HTR-8/SVneo (cell line): ENCODE results near the gene USP32.
"Not testable (repeated sequence)": the region's sequence is repeated elsewhere in the genome, so short reads cannot be mapped to it uniquely, and the experiment has no call there.

ENCODE experiments used
- DNase-seq: peaks from one replicate; pipeline ENCODE4 v3.0.0; 2011; ENCODE audit warnings: low spot score, mixed read lengths; ENCODE audit not compliant: insufficient read length
- FAIRE-seq: peaks from 2 replicates; lab custom pipeline; 2011; peaks lifted over from hg19 to GRCh38; lab: Jason Lieb, UNC

The USP32 gene

GRCh38 chr17:60406887-60407286, 15.0 kb upstream of the USP32 start:
- DNase-seq (no peak), FAIRE-seq (no peak)

DNA sequence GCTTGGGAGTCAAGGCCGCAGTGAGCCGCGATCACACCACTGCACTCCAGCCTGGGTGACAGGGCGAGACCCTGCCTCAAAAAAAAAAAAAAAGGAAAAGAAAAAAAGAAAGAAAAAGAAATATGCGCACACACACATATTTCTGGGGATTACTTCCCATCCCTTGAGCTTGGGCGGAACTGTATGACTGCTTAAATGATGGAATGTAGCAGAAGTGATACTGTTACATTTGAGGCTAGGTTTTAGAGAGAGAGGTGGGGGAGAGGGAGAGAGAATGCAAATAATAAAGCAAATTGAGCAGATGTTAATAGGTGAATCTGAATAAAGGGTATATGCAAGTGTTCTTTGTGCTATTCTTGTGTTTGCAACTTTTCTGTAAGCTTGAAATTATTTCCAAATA, 12.0 kb upstream of the USP32 start:
- no peak for FAIRE-seq
- DNase-seq: no peak

DNA sequence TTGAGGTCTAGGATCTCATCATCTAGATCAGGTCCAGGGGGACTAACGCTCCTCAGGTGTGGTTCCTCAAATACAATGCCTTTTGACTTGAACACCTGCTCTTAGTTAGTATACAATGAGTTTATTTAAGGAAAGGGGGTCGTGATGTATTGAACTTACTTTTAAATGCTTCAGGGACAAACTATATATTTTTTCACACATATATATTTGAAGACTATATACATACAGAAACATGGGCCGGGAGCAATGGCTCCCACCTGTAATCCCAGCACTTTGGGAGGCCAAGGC, 11.5 kb upstream of the USP32 start:
- FAIRE-seq: no peak
- no peak for DNase-seq

GRCh38 chr17:60401819-60402218, 9.9 kb upstream of the USP32 start:
- FAIRE-seq: no peak

DNA sequence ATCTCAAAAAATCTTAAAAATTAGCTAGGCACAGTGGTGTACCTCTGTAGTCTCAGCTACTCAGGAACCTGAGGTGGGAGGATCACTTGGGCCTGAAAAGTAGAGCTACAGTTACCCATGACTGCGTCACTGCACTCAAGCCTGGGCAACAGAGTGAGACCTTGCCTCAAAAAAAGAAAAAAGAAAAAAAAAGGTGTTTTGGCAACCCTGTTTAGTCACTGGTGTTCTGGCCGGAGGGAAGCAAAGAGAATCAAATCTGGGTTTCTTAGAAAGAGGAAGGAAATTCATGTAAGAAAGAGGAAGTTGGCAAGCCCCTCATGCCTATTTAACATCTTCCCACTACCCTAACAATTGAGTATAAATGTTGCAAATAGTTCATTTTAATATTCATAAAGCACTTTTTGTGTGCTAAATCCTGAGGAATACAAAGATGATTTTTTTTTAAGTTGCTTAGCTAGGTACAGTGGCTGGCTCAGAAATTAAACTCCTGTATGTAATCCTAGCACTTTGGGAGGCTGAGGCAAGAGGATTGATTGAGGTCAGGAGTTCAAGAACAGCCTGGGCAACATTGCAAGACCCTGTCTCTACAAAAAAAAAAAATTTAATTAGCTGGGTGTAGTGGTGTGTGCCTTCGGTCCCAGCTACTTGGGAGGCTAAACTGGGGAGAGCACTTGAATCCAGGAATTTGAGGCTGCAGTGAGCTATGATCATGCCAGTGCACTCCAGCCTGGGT, 6.5 kb upstream of the USP32 start:
- DNase-seq: no peak
- FAIRE-seq: no peak

More at GRCh38 chr17:60401819-60402218, 9.9 kb upstream of the USP32 start:
- DNase-seq: no peak

DNA sequence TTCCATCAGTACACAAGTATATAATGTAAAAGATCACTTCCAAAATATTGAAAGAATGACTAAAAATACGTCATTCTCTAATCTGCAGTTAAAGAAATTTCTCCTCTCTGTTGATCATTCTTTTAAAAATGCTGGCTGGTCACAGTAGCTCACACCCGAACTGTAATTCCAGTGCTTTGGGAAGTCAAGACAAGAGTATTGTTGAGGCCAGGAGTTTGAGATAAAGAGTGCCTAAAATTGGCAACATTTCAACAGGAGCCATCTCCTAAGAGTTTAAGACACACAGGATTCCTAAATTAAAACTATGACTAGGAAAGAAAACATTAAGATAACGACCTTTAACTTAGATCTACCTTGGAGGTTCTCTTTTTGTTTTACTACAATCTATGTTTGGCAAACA, 4.5 kb upstream of the USP32 start:
- no peak for DNase-seq
- FAIRE-seq: no peak

DNA sequence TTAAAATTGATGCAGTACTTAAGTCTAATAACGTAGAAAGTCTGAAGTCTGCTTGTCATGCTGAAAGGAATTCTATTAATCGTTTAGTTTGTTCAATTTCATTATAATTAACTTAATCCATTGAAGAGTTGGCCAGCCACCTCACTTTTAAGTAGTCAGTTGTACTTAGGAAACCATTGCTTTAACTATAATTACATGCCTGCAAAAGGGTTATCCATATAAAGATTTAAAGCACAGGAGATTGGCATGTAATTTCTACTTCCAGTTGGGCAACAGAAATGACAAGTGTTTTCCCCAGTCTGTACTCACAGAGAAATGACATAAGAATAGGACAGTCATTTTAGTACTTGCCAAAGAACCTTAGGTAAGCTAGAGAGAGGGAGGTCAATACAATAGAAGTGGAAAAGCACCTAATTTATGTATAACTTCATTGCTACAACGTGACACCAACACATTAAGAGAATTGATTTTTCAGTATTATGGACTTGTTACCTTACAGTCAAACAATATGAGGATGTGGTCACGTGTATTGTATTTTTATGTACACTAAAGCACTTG, 3.7 kb upstream of the USP32 start:
- FAIRE-seq (no peak), DNase-seq (no peak)

DNA sequence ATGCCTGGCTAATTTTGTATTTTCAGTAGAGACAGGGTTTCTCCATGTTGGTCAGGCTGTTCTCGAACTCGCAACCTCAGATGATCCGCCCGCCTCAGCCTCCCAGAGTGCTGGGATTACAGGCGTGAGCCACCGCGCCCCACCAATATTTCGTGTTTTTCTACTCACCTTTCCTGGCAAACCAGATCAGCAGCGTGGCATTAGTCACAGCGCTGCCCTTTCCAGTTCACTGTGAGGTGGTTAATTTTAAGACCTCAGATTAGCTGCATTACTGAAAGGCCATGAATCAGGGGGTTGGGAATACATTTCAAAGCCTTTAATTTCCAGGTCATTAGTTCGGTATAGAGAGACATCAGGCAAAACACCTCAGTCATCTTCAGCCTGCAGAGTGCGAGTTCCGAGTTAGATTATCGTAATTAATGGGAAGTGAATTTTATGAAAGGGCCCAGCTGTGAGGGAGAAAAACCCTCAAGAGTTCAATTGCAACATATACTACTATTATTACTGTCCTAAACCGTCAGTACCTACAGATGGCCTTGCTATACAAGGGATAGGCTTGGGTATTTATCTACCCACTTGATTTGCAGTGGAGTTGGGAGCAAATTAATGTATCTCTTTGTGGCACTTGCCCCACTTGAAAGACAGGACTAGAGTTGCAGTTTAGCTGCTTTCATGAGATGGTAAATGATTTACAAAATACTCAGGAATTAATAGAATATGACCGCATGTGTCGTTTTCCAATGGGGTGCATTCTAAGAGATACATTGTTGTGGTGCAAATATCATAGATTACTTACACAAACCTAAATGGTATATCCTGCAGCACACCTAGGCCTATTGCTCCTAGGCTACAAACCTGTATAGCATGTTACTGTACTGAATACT, 2.1 kb upstream of the USP32 start:
- DNase-seq (no peak), FAIRE-seq (no peak)

GRCh38 chr17:60392845-60393702, 1.1 kb upstream of the USP32 start:
- FAIRE-seq: peak; percentile 63
- DNase-seq: peak; percentile 69

DNA sequence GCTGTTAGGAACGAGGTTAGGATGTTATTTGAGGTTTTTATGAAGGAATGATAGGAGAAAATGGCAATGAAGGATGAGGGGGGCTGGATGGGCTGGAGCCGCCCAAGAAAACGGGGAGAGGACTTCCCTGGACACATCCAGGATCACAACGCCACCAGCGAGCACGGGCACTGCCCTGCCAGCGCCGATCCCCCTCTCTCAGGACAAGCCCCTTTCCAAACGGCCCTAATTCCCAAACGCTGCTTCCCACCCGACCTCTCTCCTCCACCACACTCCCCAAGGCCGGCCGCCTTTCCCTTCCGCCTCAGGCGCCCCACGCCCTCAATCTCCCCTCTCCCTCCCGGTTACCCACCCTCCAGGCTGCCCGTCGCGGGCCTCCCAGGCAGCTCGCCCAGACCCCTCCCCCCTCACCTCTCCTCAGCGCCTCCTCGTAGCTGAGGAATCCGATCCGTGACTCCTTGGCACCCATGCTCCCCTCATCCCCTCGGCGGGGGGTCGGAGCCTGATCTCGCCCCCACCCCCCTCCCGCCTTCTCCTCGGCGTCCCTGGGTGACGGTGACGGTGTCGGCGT, 377 bp downstream of the USP32 start:
- FAIRE-seq (no peak), DNase-seq (peak; percentile 90)

GRCh38 chr17:60390925-60391470, 935 bp downstream of the USP32 start:
- peak; percentile 31 for DNase-seq

GRCh38 chr17:60390186-60390585, 1.7 kb downstream of the USP32 start:
- DNase-seq (peak; percentile 71), FAIRE-seq (no peak)

More at GRCh38 chr17:60390925-60391470, 935 bp downstream of the USP32 start:
- peak; percentile 49 for FAIRE-seq

DNA sequence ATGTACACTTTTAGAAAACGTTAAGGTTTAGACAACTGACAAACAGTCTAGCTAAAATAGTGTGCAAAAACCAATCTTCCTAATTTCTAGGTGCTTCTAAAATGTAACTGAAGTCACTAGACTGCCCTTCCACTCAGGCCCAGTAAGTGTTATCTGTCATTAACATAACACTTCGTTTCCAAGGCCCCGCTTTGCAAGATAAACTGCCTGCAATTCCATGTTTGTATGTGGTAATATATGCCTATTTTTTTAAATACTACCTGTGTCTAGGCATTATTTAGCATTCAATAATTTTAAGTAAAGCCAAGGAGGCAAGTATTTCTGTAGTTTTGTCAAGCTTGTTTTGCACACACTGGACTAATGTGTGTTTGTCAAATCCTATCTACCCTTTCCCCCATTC, 3.2 kb downstream of the USP32 start:
- FAIRE-seq: no peak
- DNase-seq: no peak

GRCh38 chr17:60387666-60388065, 4.3 kb downstream of the USP32 start:
- no peak for FAIRE-seq

DNA sequence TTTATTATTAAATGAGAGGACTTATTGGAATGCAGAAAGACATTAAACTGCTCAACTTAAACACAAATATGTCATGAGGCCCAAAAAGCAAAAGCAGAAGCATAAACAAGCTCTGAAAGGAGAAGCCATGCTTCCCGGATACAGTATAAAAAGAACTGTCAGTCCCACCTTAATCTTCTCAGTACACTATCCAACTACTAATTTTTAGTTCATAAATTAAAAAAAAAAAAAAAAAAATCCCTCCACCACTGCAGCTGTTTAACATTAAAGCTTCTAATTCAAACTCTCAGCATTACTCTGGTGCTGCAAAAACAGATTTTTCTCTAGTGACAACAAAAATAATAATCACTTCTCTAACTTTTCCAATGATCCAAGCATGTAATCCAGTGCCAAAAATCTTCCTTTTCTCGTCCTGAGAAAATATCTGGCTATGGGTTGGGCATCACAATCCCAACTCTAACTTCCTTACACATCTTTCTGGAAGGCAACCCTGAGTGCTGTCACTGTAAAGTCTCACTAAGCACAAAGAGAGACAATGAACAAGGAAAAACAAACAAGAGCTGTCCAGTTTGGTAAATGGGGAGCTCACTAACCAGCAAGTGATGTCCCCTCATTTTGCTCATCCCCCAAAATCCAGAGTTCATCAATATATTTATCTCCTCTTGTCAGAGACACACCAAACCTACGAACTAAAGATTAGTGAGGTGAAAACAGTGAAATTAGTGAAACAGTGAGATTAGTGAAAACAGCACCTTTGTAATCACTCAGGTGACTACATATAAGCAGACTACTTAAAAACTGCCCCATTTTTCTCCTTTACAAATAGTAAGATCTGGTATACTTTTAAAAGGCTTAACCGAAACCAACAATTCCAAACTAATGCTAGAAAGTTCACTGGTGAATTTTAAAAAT, 5.5 kb downstream of the USP32 start:
- FAIRE-seq (no peak), DNase-seq (no peak)

More at GRCh38 chr17:60387666-60388065, 4.3 kb downstream of the USP32 start:
- no peak for DNase-seq

DNA sequence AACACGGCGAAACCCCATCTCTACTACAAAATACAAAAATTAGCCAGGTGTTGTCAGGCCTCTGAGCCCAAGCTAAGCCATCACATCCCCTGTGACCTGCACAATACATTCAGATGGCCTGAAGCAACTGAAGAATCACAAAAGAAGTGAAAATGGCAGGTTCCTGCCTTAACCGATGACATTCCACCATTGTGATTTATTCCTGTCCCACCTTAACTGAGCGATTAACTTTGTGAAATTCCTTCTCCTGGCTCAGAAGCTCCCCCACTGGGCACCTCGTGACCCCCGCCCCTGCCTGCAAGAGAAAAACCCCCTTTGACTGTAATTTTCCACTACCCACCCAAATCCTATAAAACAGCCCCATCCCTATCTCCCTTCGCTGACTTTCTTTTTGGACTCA, 7.0 kb downstream of the USP32 start:
- not testable (repeated sequence) for FAIRE-seq, DNase-seq

DNA sequence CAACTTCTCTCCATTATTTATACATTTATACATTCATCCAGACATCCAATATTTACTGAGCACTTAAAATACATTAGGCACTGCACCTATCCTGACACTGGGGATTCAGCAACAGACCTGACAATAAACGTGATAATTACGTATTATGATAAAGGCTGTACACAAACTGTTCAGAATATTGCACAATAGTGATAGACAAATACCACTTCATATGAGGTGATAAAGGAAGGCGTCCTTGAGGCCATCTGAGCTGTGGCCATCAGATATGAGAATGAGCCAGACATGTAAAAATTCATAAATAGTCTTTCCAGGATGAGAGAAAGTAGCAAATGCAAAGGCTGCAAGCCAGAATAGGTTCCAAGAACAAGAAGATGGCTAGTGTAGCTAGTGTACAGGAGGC, 8.6 kb downstream of the USP32 start:
- DNase-seq: no peak

GRCh38 chr17:60381958-60382357, 10.0 kb downstream of the USP32 start:
- FAIRE-seq: no peak
- DNase-seq: no peak

More for the DNA sequence above, 8.6 kb downstream of the USP32 start:
- no peak for FAIRE-seq

DNA sequence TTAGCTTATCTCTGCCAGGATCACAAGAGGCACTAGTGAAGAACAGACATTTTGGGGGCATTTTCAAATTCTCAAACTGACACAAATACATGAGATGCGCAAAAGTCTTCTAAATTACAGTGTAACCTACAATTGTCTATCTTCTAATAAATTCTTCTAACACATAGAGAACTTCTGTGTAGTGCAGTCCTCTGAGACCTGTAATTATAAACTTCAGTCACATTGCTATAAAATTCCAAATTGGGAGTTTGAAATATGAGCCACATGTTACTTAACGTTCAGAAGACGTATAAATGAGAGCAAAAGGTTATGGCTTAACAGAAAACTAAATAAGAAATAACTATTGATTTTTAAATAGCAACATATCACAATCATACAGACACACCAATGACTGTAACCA, 12.5 kb downstream of the USP32 start:
- not testable (repeated sequence) for DNase-seq, FAIRE-seq
